ENCODE data around the gene ATP2B3. TPM values are rescaled to one million over a fixed set of nuclear protein-coding genes. Genes with fewer than 3 reads are reported as not detected.

Gene ATP2B3
- polyA plus RNA-seq, 1 donor (not counting 4 experiments of a cell fraction or from before 2014, with no cell fraction given) = not detected

DNA sequence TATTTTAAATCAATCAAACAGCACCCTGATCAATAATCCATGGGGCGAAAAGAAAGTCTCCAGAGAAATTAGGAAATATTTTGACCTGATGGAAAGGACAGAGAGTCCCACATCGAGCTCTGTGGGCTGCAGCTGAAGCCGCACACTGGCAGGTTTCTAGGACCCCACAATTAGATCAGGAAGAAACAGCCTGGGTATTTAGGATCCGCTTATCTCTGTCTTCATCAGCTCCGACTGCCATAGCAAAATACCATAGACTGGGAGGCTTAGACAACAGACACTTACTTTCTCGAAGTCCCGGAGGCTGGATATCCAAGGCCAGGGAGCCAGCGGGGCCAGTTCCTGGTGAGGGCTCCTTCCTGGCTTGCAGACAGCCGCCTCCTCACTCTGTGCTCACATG, 45.1 kb downstream of the ATP2B3 start:
- no peak overlapping the region for H3K4me3 ChIP-seq (ENCODE audit: control insufficient read depth in 2 of 3, extremely low read depth in 1 of 3, insufficient read depth in 2 of 3, low read depth in 1 of 3, low read length in 3 of 3)
- FAIRE-seq (no peak), DNase-seq (ENCODE audit: low read depth, low spot score) (no peak)
- no peak overlapping the region for H3K27ac ChIP-seq (ENCODE audit: control insufficient read depth, insufficient read depth, low read length)
- H3K36me3 ChIP-seq (ENCODE audit: control insufficient read depth in 2 of 2, extremely low read depth in 1 of 2, insufficient read depth in 2 of 2, low read length in 2 of 2) = no peaks in the 10 kb centered on the region
- H3K79me2 ChIP-seq (ENCODE audit: control insufficient read depth, insufficient read depth, low read length) = no peaks in the 10 kb centered on the region
- no peak for TF ChIP-seq EZH2 (IDR thresholded peaks at IDR 0.05; ENCODE audit: low read length)
- no peak for TF ChIP-seq CTCF (optimal IDR thresholded peaks at IDR 0.05 in 1 of 3, IDR thresholded peaks at IDR 0.05 in 1 of 3, conservative IDR thresholded peaks at IDR 0.05 in 1 of 3; ENCODE audit: extremely low read depth in 1 of 3, insufficient read depth in 2 of 3, low read length in 3 of 3)
- H3K4me2 ChIP-seq (ENCODE audit: control insufficient read depth, extremely low read depth, insufficient read depth, low read depth, low read length) = no peak overlapping the region
- no peaks in the 10 kb centered on the region for H3K9me1 ChIP-seq (ENCODE audit: control insufficient read depth, extremely low read depth, insufficient read depth, low read length)
- H3K9ac ChIP-seq (ENCODE audit: control insufficient read depth, extremely low read depth, insufficient read depth, low read length) = no peak overlapping the region
- H3K9me3 ChIP-seq (ENCODE audit: control insufficient read depth, low read depth, low read length) = peaks cover 2% of the 10 kb centered on the region
- H4K20me1 ChIP-seq (ENCODE audit: control insufficient read depth, extremely low read depth, insufficient read depth, low read length) = no peaks in the 10 kb centered on the region
- dilution Hi-C loops (cut with MboI; ENCODE audit: extremely low pct_ligation_motif_present, low sequenced_read_pairs) = no loop called here
- H3K27me3 ChIP-seq (ENCODE audit: control insufficient read depth, extremely low read depth, insufficient read depth, low read length) = no peaks in the 10 kb centered on the region
- H2AFZ ChIP-seq (ENCODE audit: control insufficient read depth, low read length) = no peak overlapping the region
- no peaks in the 10 kb centered on the region for H3K4me1 ChIP-seq (ENCODE audit: control insufficient read depth, extremely low read depth, insufficient read depth, low read length)

DNA sequence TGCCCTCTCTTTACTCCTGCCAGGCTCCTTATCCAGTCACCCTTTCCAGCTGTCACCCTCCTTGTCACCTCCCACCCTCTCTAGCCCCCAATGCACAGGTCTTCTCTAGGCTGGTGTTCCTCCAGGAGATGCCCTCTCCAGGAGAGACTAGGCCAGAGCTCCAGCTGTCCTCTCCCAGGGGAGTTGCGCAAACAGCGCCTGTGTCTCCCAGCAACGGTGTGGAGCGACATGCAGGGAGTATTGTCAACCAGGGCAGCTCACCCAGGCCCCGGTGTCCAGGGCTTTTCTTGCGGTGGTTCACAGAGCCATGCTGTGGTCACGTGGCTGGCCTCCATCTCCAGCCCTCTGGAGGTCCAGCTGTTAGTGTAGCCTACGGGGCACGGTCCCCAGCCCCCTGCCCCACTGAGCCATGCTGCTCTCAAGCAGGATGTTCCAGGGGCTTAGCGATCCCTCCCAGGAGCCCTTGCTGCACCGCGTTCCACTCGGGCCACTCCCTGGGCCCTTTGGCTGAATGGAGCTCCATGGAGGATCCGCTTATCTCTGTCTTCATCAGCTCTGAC, 46.7 kb downstream of the ATP2B3 start:
- peaks cover 5% of the 10 kb centered on the region for H3K27me3 ChIP-seq (ENCODE audit: control insufficient read depth, extremely low read depth, insufficient read depth, low read length)
- no peak overlapping the region for H3K4me3 ChIP-seq (ENCODE audit: control insufficient read depth in 2 of 3, extremely low read depth in 1 of 3, insufficient read depth in 2 of 3, low read depth in 1 of 3, low read length in 3 of 3)
- H3K27ac ChIP-seq (ENCODE audit: control insufficient read depth, insufficient read depth, low read length) = no peak overlapping the region
- FAIRE-seq (no peak), DNase-seq (ENCODE audit: low read depth, low spot score) (no peak)
- TF ChIP-seq EZH2 (IDR thresholded peaks at IDR 0.05; ENCODE audit: low read length) (no peak), CTCF (optimal IDR thresholded peaks at IDR 0.05 in 1 of 3, IDR thresholded peaks at IDR 0.05 in 1 of 3, conservative IDR thresholded peaks at IDR 0.05 in 1 of 3; ENCODE audit: extremely low read depth in 1 of 3, insufficient read depth in 2 of 3, low read length in 3 of 3) (no peak)
- H3K9me3 ChIP-seq (ENCODE audit: control insufficient read depth, low read depth, low read length) = peaks cover 2% of the 10 kb centered on the region
- dilution Hi-C loops (cut with MboI; ENCODE audit: extremely low pct_ligation_motif_present, low sequenced_read_pairs) = no loop called here
- no peaks in the 10 kb centered on the region for H3K9me1 ChIP-seq (ENCODE audit: control insufficient read depth, extremely low read depth, insufficient read depth, low read length)
- H3K4me1 ChIP-seq (ENCODE audit: control insufficient read depth, extremely low read depth, insufficient read depth, low read length) = no peaks in the 10 kb centered on the region
- H3K79me2 ChIP-seq (ENCODE audit: control insufficient read depth, insufficient read depth, low read length) = no peaks in the 10 kb centered on the region
- H2AFZ ChIP-seq (ENCODE audit: control insufficient read depth, low read length) = no peak overlapping the region
- no peak overlapping the region for H3K9ac ChIP-seq (ENCODE audit: control insufficient read depth, extremely low read depth, insufficient read depth, low read length)
- no peaks in the 10 kb centered on the region for H4K20me1 ChIP-seq (ENCODE audit: control insufficient read depth, extremely low read depth, insufficient read depth, low read length)
- H3K36me3 ChIP-seq (ENCODE audit: control insufficient read depth in 2 of 2, extremely low read depth in 1 of 2, insufficient read depth in 2 of 2, low read length in 2 of 2) = no peaks in the 10 kb centered on the region
- H3K4me2 ChIP-seq (ENCODE audit: control insufficient read depth, extremely low read depth, insufficient read depth, low read depth, low read length) = no peak overlapping the region

Measured in keratinocyte (primary cell).